Globus pallidus (tissue), 1 donor: Measurements from ENCODE around the gene CNTNAP4.

Experiments
- DNase-seq: peaks from one replicate; pipeline ENCODE4 v3.0.0-alpha.2; 2015; ENCODE audit warnings: low spot score

The CNTNAP4 gene

GRCh38 chr16:76490036-76490639 is 212.9 kb downstream of the CNTNAP4 start:
- no peak for DNase-seq

GRCh38 chr16:76500006-76500405 is 222.8 kb downstream of the CNTNAP4 start:
- no peak for DNase-seq

- no peak for DNase-seq
Observed at GRCh38 chr16:76502063-76502462, 224.9 kb downstream of the CNTNAP4 start.

GRCh38 chr16:76502555-76502954 is 225.4 kb downstream of the CNTNAP4 start:
- no peak for DNase-seq

- no peak for DNase-seq
Observed at GRCh38 chr16:76503091-76503490, 225.9 kb downstream of the CNTNAP4 start.

- DNase-seq, result no peak
Observed at GRCh38 chr16:76511203-76511602, 234.0 kb downstream of the CNTNAP4 start.

GRCh38 chr16:76518781-76519180 is 241.6 kb downstream of the CNTNAP4 start:
- DNase-seq, result no peak

GRCh38 chr16:76524356-76524755 is 247.2 kb downstream of the CNTNAP4 start:
- no peak for DNase-seq

- DNase-seq, result no peak
Observed at GRCh38 chr16:76524769-76525168, 247.6 kb downstream of the CNTNAP4 start.

GRCh38 chr16:76527244-76527643 is 250.0 kb downstream of the CNTNAP4 start:
- no peak for DNase-seq

- no peak for DNase-seq
Observed at GRCh38 chr16:76529120-76529519, 251.9 kb downstream of the CNTNAP4 start.

- no peak for DNase-seq
Observed at GRCh38 chr16:76531236-76531635, 254.0 kb downstream of the CNTNAP4 start.

- no peak for DNase-seq
Observed at GRCh38 chr16:76532188-76532973, 255.2 kb downstream of the CNTNAP4 start.

GRCh38 chr16:76539609-76540008 is 262.4 kb downstream of the CNTNAP4 start:
- no peak for DNase-seq

GRCh38 chr16:76541070-76541469 is 263.9 kb downstream of the CNTNAP4 start:
- no peak for DNase-seq

- no peak for DNase-seq
Observed at GRCh38 chr16:76565542-76565941, 288.3 kb downstream of the CNTNAP4 start.

- DNase-seq, result no peak
Observed at GRCh38 chr16:76571755-76572154, 294.6 kb downstream of the CNTNAP4 start.

- no peak for DNase-seq
Observed at GRCh38 chr16:76573281-76573680, 296.1 kb downstream of the CNTNAP4 start.

- no peak for DNase-seq
Observed at GRCh38 chr16:76574651-76575050, 297.4 kb downstream of the CNTNAP4 start.

GRCh38 chr16:76576526-76576925 is 299.3 kb downstream of the CNTNAP4 start:
- no peak for DNase-seq

- DNase-seq, result no peak
Observed at GRCh38 chr16:76577003-76577402, 299.8 kb downstream of the CNTNAP4 start.

- DNase-seq, result no peak
Observed at GRCh38 chr16:76579277-76579922, 302.2 kb downstream of the CNTNAP4 start.

GRCh38 chr16:76583466-76583865 is 306.3 kb downstream of the CNTNAP4 start:
- peak; percentile 23 for DNase-seq
